Panc1 (cell line): ENCODE measurements around the gene SPRYD4. TPM values are rescaled to one million over a fixed set of nuclear protein-coding genes. Genes with fewer than 3 reads are reported as not detected.

Experiments
- total RNA-seq: library from RNA; stranded (reverse); gene quantifications from one replicate; pipeline ENCODE4 v1.2.1, GENCODE V29; 2021; ENCODE audit not compliant: unreplicated experiment

The SPRYD4 gene
- total RNA-seq, 1 experiment from 2014 or later = 3.7 TPM

Other genes starting within 250 kb of the SPRYD4 start
- gene RNF41, start 246.7 kb upstream of the SPRYD4 start, total RNA-seq = 35.3 TPM
- gene NABP2, start 244.2 kb upstream of the SPRYD4 start, total RNA-seq = 99.6 TPM
- gene SLC39A5, start 238.5 kb upstream of the SPRYD4 start, total RNA-seq = 0.23 TPM
- gene ANKRD52, start 210.2 kb upstream of the SPRYD4 start, total RNA-seq = 67.5 TPM
- 20.0 TPM for gene COQ10A, start 201.6 kb upstream of the SPRYD4 start, total RNA-seq
- gene CS, start 168.2 kb upstream of the SPRYD4 start, total RNA-seq = 240 TPM
- 115 TPM for gene CNPY2, start 152.6 kb upstream of the SPRYD4 start, total RNA-seq
- gene PAN2, start 134.6 kb upstream of the SPRYD4 start, total RNA-seq = 71.9 TPM
- gene IL23A, start 129.7 kb upstream of the SPRYD4 start, total RNA-seq = 0.41 TPM
- 50.4 TPM for gene STAT2, start 108.5 kb upstream of the SPRYD4 start, total RNA-seq
- gene APOF, start 105.7 kb upstream of the SPRYD4 start, total RNA-seq = 0.10 TPM
- gene TIMELESS, start 19.2 kb upstream of the SPRYD4 start, total RNA-seq = 46.2 TPM
- not detected for gene MIP, start 13.9 kb upstream of the SPRYD4 start, total RNA-seq
- 1.3 TPM for gene GLS2, start 19.6 kb downstream of the SPRYD4 start, total RNA-seq
- 18.2 TPM for gene RBMS2, start 53.2 kb downstream of the SPRYD4 start, total RNA-seq
- 131 TPM for gene BAZ2A, start 161.7 kb downstream of the SPRYD4 start, total RNA-seq
- 999 TPM for gene ATP5F1B, start 177.4 kb downstream of the SPRYD4 start, total RNA-seq
- 339 TPM for gene PTGES3, start 219.7 kb downstream of the SPRYD4 start, total RNA-seq